GM19193 (cell line): Measurements from ENCODE around the gene AFF4.

Experiments used
- POLR2A ChIP-seq: IDR thresholded peaks from 4 replicates; pipeline ENCODE4 v1.6.1; 2011; ENCODE audit not compliant: insufficient read depth, insufficient read length; ENCODE audit errors: extremely low read depth

AFF4 gene

GRCh38 chr5:132871459-132872284, 91.8 kb downstream of the AFF4 start:
- TF ChIP-seq POLR2A = peak; percentile 16

GRCh38 chr5:132870801-132871200, 92.6 kb downstream of the AFF4 start:
- no peak for TF ChIP-seq POLR2A

GRCh38 chr5:132868754-132869153, 94.7 kb downstream of the AFF4 start:
- no peak for TF ChIP-seq POLR2A

- no peak for TF ChIP-seq POLR2A
Observed at GRCh38 chr5:132867046-132867451, 96.4 kb downstream of the AFF4 start.

- TF ChIP-seq POLR2A = peak; percentile 97
Observed at GRCh38 chr5:132866342-132867045, 96.9 kb downstream of the AFF4 start, which contains the start of the genes GDF9 and UQCRQ. Gene GDF9 (minus strand): TSS chr5:132866469. CDS start chr5:132864533, 1,936 bp downstream. Gene UQCRQ (plus strand): TSS chr5:132866642. CDS start chr5:132866882, 240 bp downstream.

GRCh38 chr5:132865668-132866341, 97.6 kb downstream of the AFF4 start:
- no peak for TF ChIP-seq POLR2A

- TF ChIP-seq POLR2A = no peak
Observed at GRCh38 chr5:132860742-132861141, 102.7 kb downstream of the AFF4 start.

GRCh38 chr5:132859889-132860437, 103.5 kb downstream of the AFF4 start:
- no peak for TF ChIP-seq POLR2A

GRCh38 chr5:132856011-132856410, 107.4 kb downstream of the AFF4 start:
- TF ChIP-seq POLR2A = no peak

- no peak for TF ChIP-seq POLR2A
Observed at GRCh38 chr5:132854301-132854700, 109.1 kb downstream of the AFF4 start.

GRCh38 chr5:132853790-132854189, 109.6 kb downstream of the AFF4 start:
- TF ChIP-seq POLR2A = no peak

- TF ChIP-seq POLR2A = no peak
Observed at GRCh38 chr5:132853323-132853722, 110.1 kb downstream of the AFF4 start.

- no peak for TF ChIP-seq POLR2A
Observed at GRCh38 chr5:132850066-132850465, 113.4 kb downstream of the AFF4 start.

- no peak for TF ChIP-seq POLR2A
Observed at GRCh38 chr5:132849347-132849746, 114.1 kb downstream of the AFF4 start.

GRCh38 chr5:132848270-132848669, 115.2 kb downstream of the AFF4 start:
- TF ChIP-seq POLR2A = no peak
